H9 (cell line): ENCODE data around the gene LY6G5B. TPM values are rescaled to one million over a fixed set of nuclear protein-coding genes. Genes with fewer than 3 reads are reported as not detected.

ENCODE experiments used
- DNase-seq: peaks from one replicate; pipeline ENCODE4 v3.0.0-alpha.2; 2017
- H2AFZ ChIP-seq: one replicate; pipeline ENCODE4 v1.6.1; 2013; ENCODE audit warnings: mild to moderate bottlenecking, low read length, control low read depth, moderate library complexity
- H2AK5ac ChIP-seq: 2 replicates; pipeline ENCODE4 v1.6.1; 2013; ENCODE audit warnings: low read length, control low read depth, mixed read lengths; ENCODE audit not compliant: insufficient read length
- H2BK120ac ChIP-seq: one replicate; pipeline ENCODE4 v1.6.1; 2013; ENCODE audit warnings: low read depth, mild to moderate bottlenecking, low read length, control low read depth, inconsistent platforms; ENCODE audit not compliant: poor library complexity, severe bottlenecking
- H2BK12ac ChIP-seq: 2 replicates; pipeline ENCODE4 v1.6.1; 2013; ENCODE audit warnings: low read length, control low read depth, mixed read lengths, low read depth; ENCODE audit not compliant: insufficient read length
- H2BK15ac ChIP-seq: 2 replicates; pipeline ENCODE4 v1.6.1; 2013; ENCODE audit warnings: low read depth, low read length, control low read depth
- H2BK20ac ChIP-seq: one replicate; pipeline ENCODE4 v1.6.1; 2013; ENCODE audit warnings: low read depth, mild to moderate bottlenecking, low read length, control low read depth, inconsistent platforms; ENCODE audit not compliant: poor library complexity, severe bottlenecking
- H2BK5ac ChIP-seq: 2 replicates; pipeline ENCODE4 v1.6.1; 2013; ENCODE audit warnings: low read length, control low read depth, mixed read lengths; ENCODE audit not compliant: insufficient read length
- H3K14ac ChIP-seq: 2 replicates; pipeline ENCODE4 v1.6.1; 2013; ENCODE audit warnings: low read length, control low read depth; ENCODE audit not compliant: insufficient read depth
- H3K18ac ChIP-seq: 2 replicates; pipeline ENCODE4 v1.6.1; 2013; ENCODE audit warnings: low read depth, mild to moderate bottlenecking, mixed read lengths, low read length, control low read depth; ENCODE audit not compliant: insufficient read length
- H3K23ac ChIP-seq: 2 replicates; pipeline ENCODE4 v1.6.1; 2013; ENCODE audit warnings: low read length, control low read depth, mixed read lengths, low read depth; ENCODE audit not compliant: insufficient read length
- H3K23me2 ChIP-seq: 2 replicates; pipeline ENCODE4 v1.6.1; 2013; ENCODE audit warnings: low read depth, mild to moderate bottlenecking, mixed read lengths, low read length, control low read depth; ENCODE audit not compliant: insufficient read length, poor library complexity, severe bottlenecking
- H3K27ac ChIP-seq: 2 replicates; pipeline ENCODE4 v1.5.1; 2013; ENCODE audit warnings: low read length, control low read depth, mixed read lengths, low read depth; ENCODE audit not compliant: insufficient read length
- H3K27me3 ChIP-seq: 2 replicates; pipeline ENCODE4 v1.6.1; 2013; ENCODE audit warnings: low read length, control low read depth, inconsistent platforms; ENCODE audit not compliant: insufficient read depth
- H3K4ac ChIP-seq: 2 replicates; pipeline ENCODE4 v1.6.1; 2013; ENCODE audit warnings: low read depth, mild to moderate bottlenecking, control low read depth, inconsistent platforms, low read length, moderate library complexity
- H3K4me1 ChIP-seq: 2 replicates; pipeline ENCODE4 v1.6.1; 2013; ENCODE audit warnings: low read length, control low read depth, inconsistent platforms; ENCODE audit not compliant: insufficient read depth
- H3K4me2 ChIP-seq: 2 replicates; pipeline ENCODE4 v1.6.1; 2013; ENCODE audit warnings: low read length, control low read depth, mixed read lengths; ENCODE audit not compliant: insufficient read length, insufficient read depth
- H3K56ac ChIP-seq: 2 replicates; pipeline ENCODE4 v1.6.1; 2013; ENCODE audit warnings: low read depth, mild to moderate bottlenecking, mixed read lengths, low read length, control low read depth; ENCODE audit not compliant: insufficient read length
- H3K79me1 ChIP-seq: 2 replicates; pipeline ENCODE4 v1.6.1; 2013; ENCODE audit warnings: low read depth, mild to moderate bottlenecking, moderate library complexity, low read length, control low read depth, inconsistent platforms; ENCODE audit not compliant: insufficient read depth, poor library complexity, severe bottlenecking
- H3K79me2 ChIP-seq: 2 replicates; pipeline ENCODE4 v1.6.1; 2013; ENCODE audit warnings: low read length, control low read depth, inconsistent platforms; ENCODE audit not compliant: insufficient read depth
- H3K9ac ChIP-seq: 2 replicates; pipeline ENCODE4 v1.6.1; 2013; ENCODE audit warnings: low read length, control low read depth, mixed read lengths; ENCODE audit not compliant: insufficient read length; ENCODE audit errors: extremely low read depth
- H3K9me3 ChIP-seq: one replicate; pipeline ENCODE4 v1.6.1; 2013; ENCODE audit warnings: low read depth, low read length, inconsistent platforms; ENCODE audit not compliant: control insufficient read depth
- H3T11ph ChIP-seq: one replicate; pipeline ENCODE4 v1.6.1; 2013; ENCODE audit warnings: mild to moderate bottlenecking, low read length, control low read depth, inconsistent platforms
- H4K20me1 ChIP-seq: one replicate; pipeline ENCODE4 v1.6.1; 2013; ENCODE audit not compliant: control insufficient read depth, insufficient read length, insufficient read depth
- H4K5ac ChIP-seq: 2 replicates; pipeline ENCODE4 v1.6.1; 2013; ENCODE audit warnings: low read depth, mild to moderate bottlenecking, mixed read lengths, low read length, control low read depth; ENCODE audit not compliant: insufficient read length
- H4K8ac ChIP-seq: replicated peaks from 2 replicates; pipeline ENCODE4 v1.6.1; 2013; ENCODE audit warnings: low read length, control low read depth, mixed read lengths, low read depth; ENCODE audit not compliant: insufficient read length
- H4K91ac ChIP-seq: 2 replicates; pipeline ENCODE4 v1.6.1; 2013; ENCODE audit warnings: low read depth, mild to moderate bottlenecking, moderate library complexity, mixed read lengths, low read length, control low read depth; ENCODE audit not compliant: insufficient read length
- H3K27ac Mint-ChIP-seq, 3 experiments: 2 replicates in 2 of 3; 3 replicates in 1 of 3; pipeline ENCODE4 v1.8.0; 2020 to 2021; ENCODE audit warnings: mixed read lengths in 3 of 3, mild to moderate bottlenecking in 1 of 3, moderate library complexity in 1 of 3
- H3K27me3 Mint-ChIP-seq: 2 replicates; pipeline ENCODE4 v1.8.0; 2021; ENCODE audit warnings: low read depth, mild to moderate bottlenecking, moderate library complexity, mixed read lengths
- H3K36me3 Mint-ChIP-seq, 3 experiments: 2 replicates in 2 of 3; 3 replicates in 1 of 3; pipeline ENCODE4 v1.8.0; 2020 to 2021; ENCODE audit warnings: low read depth in 3 of 3, mixed read lengths in 3 of 3; ENCODE audit not compliant: insufficient read depth in 1 of 3
- H3K4me1 Mint-ChIP-seq, 2 experiments: 2 replicates each; pipeline ENCODE4 v1.8.0; 2020; ENCODE audit warnings: mixed read lengths in 2 of 2
- H3K4me3 Mint-ChIP-seq, 2 experiments: 2 replicates in 1 of 2; 3 replicates in 1 of 2; pipeline ENCODE4 v1.8.0; 2020 to 2021; ENCODE audit warnings: mild to moderate bottlenecking in 2 of 2, mixed read lengths in 2 of 2, moderate library complexity in 1 of 2
- H3K9me3 Mint-ChIP-seq, 2 experiments: 2 replicates in 1 of 2; 3 replicates in 1 of 2; pipeline ENCODE4 v1.8.0; 2020; ENCODE audit warnings: mild to moderate bottlenecking in 2 of 2, mixed read lengths in 2 of 2, moderate library complexity in 1 of 2
- CTCF ChIP-seq: fragments of 200-600 bp; sonication (generic); conservative IDR thresholded peaks from 3 replicates; pipeline ENCODE4 v1.8.0; 2021; ENCODE audit warnings: antibody characterized with exemption, mild to moderate bottlenecking
- WGBS: extraction: QIAGEN DNeasy Blood & Tissue Kit; methylation state at CpG from one replicate; pipeline ENCODE4 v1.1.7; 2013; ENCODE audit warnings: missing lambda C conversion rate, low lambda C conversion rate, mixed read lengths; ENCODE audit not compliant: insufficient read length; ENCODE audit errors: extremely low coverage; 5-methylcytosine and 5-hydroxymethylcytosine counted together
- total RNA-seq: library from RNA; stranded (reverse); gene quantifications from 2 replicates; pipeline ENCODE4 v1.2.1, GENCODE V29; 2021

Gene LY6G5B
- total RNA-seq, 1 experiment from 2014 or later = 21.6 TPM

GRCh38 chr6:31705931-31706330, 36.2 kb downstream of the LY6G5B start:
- Histone ChIP-seq H2BK120ac (no peak overlapping the region), H3T11ph (no peak overlapping the region), H3K9me3 (no peaks in the 10 kb centered on the region), H3K27ac (no peak overlapping the region), H2AK5ac (no peak overlapping the region), H3K9ac (no peak overlapping the region), H2BK20ac (no peak overlapping the region), H3K79me1 (peaks cover 6% of the 10 kb centered on the region), H4K91ac (no peak overlapping the region), H3K4ac (no peak overlapping the region), H3K27me3 (no peaks in the 10 kb centered on the region), H3K18ac (no peak overlapping the region), H2AFZ (no peak overlapping the region), H3K4me1 (peaks cover 4% of the 10 kb centered on the region; the same call in 1 of the 2 replicates), H2BK12ac (no peak overlapping the region), H3K79me2 (peaks cover 2% of the 10 kb centered on the region; the same call in 1 of the 2 replicates), H4K20me1 (no peaks in the 10 kb centered on the region), H4K8ac (no peak overlapping the region), H4K5ac (no peak overlapping the region), H2BK5ac (no peak overlapping the region), H3K56ac (no peak overlapping the region), H3K14ac (no peak overlapping the region), H3K4me2 (no peak overlapping the region), H3K23ac (no peak overlapping the region), H3K23me2 (peaks cover 6% of the 10 kb centered on the region), H2BK15ac (no peak overlapping the region)
- Mint-ChIP-seq H3K4me3 (no peak overlapping the region), H3K27me3 (peaks cover 3% of the 10 kb centered on the region; the same call in 1 of the 2 replicates), H3K4me1 (peaks cover 16 to 19% of the 10 kb centered on the region in 2 experiments), H3K36me3 (peaks cover 0 to 4% (median 0%) of the 10 kb centered on the region in 3 experiments; a peak in 4 of 7 replicates), H3K9me3 (no peaks in the 10 kb centered on the region; a peak in 1 of 5 replicates), H3K27ac (no peak overlapping the region)
- no peak for DNase-seq
- WGBS = no CpG with 5 or more reads among the region's 6 CpGs
- no peak for TF ChIP-seq CTCF
